T-helper 1 cell treated with Interleukin-12 subunit alpha and Interleukin-12 subunit beta and Interleukin-4 antibody, amounts not matched to agents 30 ng/mL and 1 ng/mL, for 36 hours (primary cell): ENCODE measurements around the gene ZSCAN26. TPM values are rescaled to one million over a fixed set of nuclear protein-coding genes. Genes with fewer than 3 reads are reported as not detected.

ENCODE experiments used
- intact Hi-C: fragments of 100-400 bp; cut with micrococcal nuclease; formaldehyde crosslinking; loops from one replicate; pipeline ENCODE4 v1.15.1; 2024
- total RNA-seq: library from RNA; stranded (reverse); gene quantifications from 2 replicates; pipeline ENCODE4 v1.2.3, GENCODE V29; 2022

ZSCAN26 gene
- 9.6 and 9.9 TPM in 2 replicates for total RNA-seq

- intact Hi-C loops, result loop anchor here (1.0 to 5.0 kb wide), 14 partner anchors 14 to 795 kb away; partner anchors contain the start of genes PGBD1, ZKSCAN3, ZKSCAN4 and ZNF165
These were observed at the start of gene ZSCAN26 for GRCh38 chr6:28266962-28267694. Gene ZSCAN26 (plus strand): TSS chr6:28267143. CDS start chr6:28271920, 4,777 bp downstream.

- intact Hi-C loops, result no loop called here
These were observed 49.1 kb upstream of the ZSCAN26 start for GRCh38 chr6:28217890-28218289.

GRCh38 chr6:28218312-28219248 is 48.4 kb upstream of the ZSCAN26 start:
- intact Hi-C loops, result no loop called here

GRCh38 chr6:28220257-28221133 is 46.4 kb upstream of the ZSCAN26 start:
- intact Hi-C loops, result loop anchor here (10.0 kb wide), 1 partner anchor 316 kb away; no protein-coding TSS in a partner anchor

GRCh38 chr6:28224131-28225055 is 42.5 kb upstream of the ZSCAN26 start:
- intact Hi-C loops, result loop anchor here (1.0 to 10.0 kb wide), 4 partner anchors 28 to 320 kb away; partner anchors contain the start of genes ZKSCAN4, ZKSCAN8 and ZSCAN26

- intact Hi-C loops, result loop anchor here (1.0 to 10.0 kb wide), 4 partner anchors 27 to 320 kb away; partner anchors contain the start of genes ZKSCAN4, ZKSCAN8 and ZSCAN26
These were observed 41.7 kb upstream of the ZSCAN26 start, which contains the start of gene ZSCAN9 for GRCh38 chr6:28225056-28225834. Gene ZSCAN9 (plus strand): TSS chr6:28225275. CDS start chr6:28227085, 1,810 bp downstream.

- intact Hi-C loops, result loop anchor here (10.0 kb wide), 1 partner anchor 322 kb away; no protein-coding TSS in a partner anchor
These were observed 40.5 kb upstream of the ZSCAN26 start for GRCh38 chr6:28226460-28226859.

- intact Hi-C loops, result no loop called here
These were observed 34.2 kb upstream of the ZSCAN26 start for GRCh38 chr6:28232785-28233184.

GRCh38 chr6:28235912-28236452 is 31.0 kb upstream of the ZSCAN26 start:
- intact Hi-C loops, result no loop called here

- intact Hi-C loops, result no loop called here
These were observed 27.3 kb upstream of the ZSCAN26 start for GRCh38 chr6:28239636-28240035.

GRCh38 chr6:28240471-28240870 is 26.5 kb upstream of the ZSCAN26 start:
- intact Hi-C loops, result no loop called here

- intact Hi-C loops, result no loop called here
These were observed 23.0 kb upstream of the ZSCAN26 start for GRCh38 chr6:28243946-28244345.

GRCh38 chr6:28245206-28245941 is 21.6 kb upstream of the ZSCAN26 start:
- intact Hi-C loops, result no loop called here

GRCh38 chr6:28248916-28249315 is 18.0 kb upstream of the ZSCAN26 start:
- intact Hi-C loops, result no loop called here

- intact Hi-C loops, result loop anchor here (5.0 kb wide), 1 partner anchor 168 kb away; the partner anchor contains the start of gene ZNF165
These were observed 16.2 kb upstream of the ZSCAN26 start for GRCh38 chr6:28250747-28251146.

- intact Hi-C loops, result loop anchor here (1.0 to 5.0 kb wide), 12 partner anchors 16 to 863 kb away; partner anchors contain the start of genes PGBD1, ZKSCAN3, ZKSCAN8 and ZNF165
These were observed 15.3 kb upstream of the ZSCAN26 start for GRCh38 chr6:28251661-28252008.
